NT2/D1 (cell line): ENCODE data around the gene DSE.
A peak's percentile ranks its signal among the peaks of the same experiment; 100 is the strongest.

ENCODE experiments used
- DNase-seq: peaks from one replicate; pipeline ENCODE4 v3.0.0-alpha.2; 2011; ENCODE audit warnings: low read depth, low spot score
- H3K27me3 ChIP-seq: 2 replicates; pipeline ENCODE4 v1.6.0; 2011; ENCODE audit warnings: mild to moderate bottlenecking; ENCODE audit not compliant: insufficient read length, insufficient read depth
- H3K36me3 ChIP-seq: 2 replicates; pipeline ENCODE4 v1.6.1; 2011; ENCODE audit warnings: mild to moderate bottlenecking, low read length, mixed read lengths; ENCODE audit not compliant: insufficient read depth, insufficient read length
- H3K4me1 ChIP-seq: 2 replicates; pipeline ENCODE4 v1.5.1; 2011; ENCODE audit not compliant: insufficient read depth, insufficient read length
- H3K4me3 ChIP-seq: 2 replicates; pipeline ENCODE4 v1.5.1; 2011; ENCODE audit warnings: low read depth; ENCODE audit not compliant: insufficient read length
- H3K9ac ChIP-seq: 2 replicates; pipeline ENCODE4 v1.6.0; 2011; ENCODE audit warnings: low read depth; ENCODE audit not compliant: insufficient read length
- H3K9me3 ChIP-seq: 2 replicates; pipeline ENCODE4 v1.5.1; 2011; ENCODE audit warnings: mild to moderate bottlenecking, low read length; ENCODE audit not compliant: insufficient read depth
- SUZ12 ChIP-seq: IDR thresholded peaks from 2 replicates; pipeline ENCODE4 v1.6.1; 2011; ENCODE audit not compliant: insufficient read length, insufficient read depth; ENCODE audit errors: extremely low read depth
- YY1 ChIP-seq: IDR thresholded peaks from 2 replicates; pipeline ENCODE4 v1.6.1; 2011; ENCODE audit not compliant: insufficient read length, insufficient read depth
- ZNF274 ChIP-seq: IDR thresholded peaks from 2 replicates; pipeline ENCODE4 v1.6.1; 2011; ENCODE audit warnings: mild to moderate bottlenecking, low read depth, low read length

DSE gene

GRCh38 chr6:116430860-116431259 lies 60.1 kb downstream of the DSE start:
- no peak for DNase-seq
- H3K4me3 ChIP-seq: no peak overlapping the region
- H3K9me3 ChIP-seq: no peaks in the 10 kb centered on the region
- H3K4me1 ChIP-seq: no peaks in the 10 kb centered on the region
- TF ChIP-seq SUZ12 (no peak), YY1 (no peak), ZNF274 (no peak)
- H3K27me3 ChIP-seq: no peaks in the 10 kb centered on the region
- H3K9ac ChIP-seq: no peak overlapping the region
- H3K36me3 ChIP-seq: peaks cover 30% of the 10 kb centered on the region

- Histone ChIP-seq H3K4me1 (no peaks in the 10 kb centered on the region), H3K36me3 (peaks cover 30% of the 10 kb centered on the region), H3K9me3 (no peaks in the 10 kb centered on the region), H3K4me3 (no peak overlapping the region), H3K27me3 (no peaks in the 10 kb centered on the region), H3K9ac (no peak overlapping the region)
- no peak for TF ChIP-seq ZNF274
- no peak for TF ChIP-seq SUZ12
- no peak for TF ChIP-seq YY1
- DNase-seq: peak; percentile 18
Measured at GRCh38 chr6:116431964-116432595, 61.3 kb downstream of the DSE start.

- Histone ChIP-seq H3K36me3 (peaks cover 30% of the 10 kb centered on the region), H3K4me1 (no peaks in the 10 kb centered on the region), H3K9me3 (no peaks in the 10 kb centered on the region), H3K9ac (no peak overlapping the region), H3K4me3 (no peak overlapping the region), H3K27me3 (no peaks in the 10 kb centered on the region)
- DNase-seq: no peak
- TF ChIP-seq ZNF274 (no peak), YY1 (no peak), SUZ12 (no peak)
Measured at GRCh38 chr6:116433206-116433712, 62.5 kb downstream of the DSE start.

- Histone ChIP-seq H3K9ac (no peak overlapping the region), H3K36me3 (peaks cover 27% of the 10 kb centered on the region), H3K9me3 (no peaks in the 10 kb centered on the region), H3K4me1 (no peaks in the 10 kb centered on the region), H3K27me3 (no peaks in the 10 kb centered on the region), H3K4me3 (no peak overlapping the region)
- TF ChIP-seq ZNF274: no peak
- no peak for TF ChIP-seq SUZ12
- no peak for TF ChIP-seq YY1
- no peak for DNase-seq
Measured at GRCh38 chr6:116434056-116434725, 63.4 kb downstream of the DSE start.

GRCh38 chr6:116436586-116436985 lies 65.8 kb downstream of the DSE start:
- no peak for TF ChIP-seq SUZ12
- TF ChIP-seq ZNF274: no peak
- no peak for TF ChIP-seq YY1
- H3K27me3 ChIP-seq: no peaks in the 10 kb centered on the region
- no peak overlapping the region for H3K4me3 ChIP-seq
- peaks cover 19% of the 10 kb centered on the region for H3K36me3 ChIP-seq
- H3K9ac ChIP-seq: no peak overlapping the region
- no peak for DNase-seq
- no peaks in the 10 kb centered on the region for H3K4me1 ChIP-seq
- H3K9me3 ChIP-seq: no peaks in the 10 kb centered on the region

GRCh38 chr6:116437656-116438055 lies 66.9 kb downstream of the DSE start:
- no peaks in the 10 kb centered on the region for H3K4me1 ChIP-seq
- no peak overlapping the region for H3K9ac ChIP-seq
- DNase-seq: no peak
- TF ChIP-seq ZNF274: no peak
- TF ChIP-seq SUZ12: no peak
- TF ChIP-seq YY1: no peak
- peaks cover 19% of the 10 kb centered on the region for H3K36me3 ChIP-seq
- no peaks in the 10 kb centered on the region for H3K27me3 ChIP-seq
- no peak overlapping the region for H3K4me3 ChIP-seq
- H3K9me3 ChIP-seq: no peaks in the 10 kb centered on the region

- TF ChIP-seq ZNF274 (no peak), YY1 (no peak), SUZ12 (no peak)
- H3K9ac ChIP-seq: no peak overlapping the region
- DNase-seq: no peak
- no peaks in the 10 kb centered on the region for H3K4me1 ChIP-seq
- H3K9me3 ChIP-seq: no peaks in the 10 kb centered on the region
- H3K27me3 ChIP-seq: no peaks in the 10 kb centered on the region
- H3K4me3 ChIP-seq: no peak overlapping the region
- peaks cover 12% of the 10 kb centered on the region for H3K36me3 ChIP-seq
Measured at GRCh38 chr6:116438590-116439448, 68.1 kb downstream of the DSE start.
